T47D (cell line): ENCODE data around the gene MYL5.
"Not testable (repeated sequence)": the region's sequence is repeated elsewhere in the genome, so short reads cannot be mapped to it uniquely, and the experiment has no call there.

Source experiments
- DNase-seq, 2 experiments: peaks; one replicate each; pipeline versions ENCODE4 v3.0.0 to v3.0.0-alpha.2; 2011 to 2012; ENCODE audit warnings: low read depth in 1 of 2, low spot score in 1 of 2
- JUND ChIP-seq: IDR thresholded peaks from 2 replicates; pipeline ENCODE4 v1.6.1; 2012; ENCODE audit warnings: low read depth
- in situ Hi-C: cut with HindIII; loops from 2 replicates; pipeline ENCODE4 v1.10.0; 2016; ENCODE audit warnings: low sequenced_read_pairs, low pct_unique_long_range_greater_than_20kb

Gene MYL5

DNA sequence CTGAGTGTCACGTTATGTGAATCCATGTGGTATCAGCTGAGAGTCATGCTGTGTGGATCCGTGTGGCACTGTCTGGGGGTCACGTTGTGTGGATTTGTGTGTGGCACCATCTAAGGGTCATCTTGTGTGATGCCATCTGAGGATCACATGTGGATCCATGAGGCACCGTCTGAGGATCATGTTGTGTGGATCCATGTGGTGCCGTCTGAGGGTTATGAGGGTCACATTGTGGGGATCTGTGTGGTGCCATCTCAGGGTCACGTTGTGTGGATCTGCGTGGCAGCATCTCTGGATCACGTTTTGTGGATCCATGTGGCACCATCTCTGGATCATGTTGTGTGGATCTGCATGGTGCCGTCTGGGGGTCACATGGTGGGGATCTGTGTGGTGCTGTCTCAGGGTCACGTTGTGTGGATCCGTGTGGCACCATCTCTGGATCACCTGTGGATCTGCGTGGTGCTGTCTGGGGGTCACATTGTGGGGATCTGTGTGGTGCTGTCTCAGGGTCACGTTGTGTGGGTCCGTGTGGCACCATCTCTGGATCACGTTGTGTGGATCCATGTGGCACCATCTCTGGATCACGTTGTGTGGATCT, 42.0 kb upstream of the MYL5 start:
- DNase-seq = no peak
- no peak for TF ChIP-seq JUND
- in situ Hi-C loops = no loop called here

GRCh38 chr4:632926-633325, 41.4 kb upstream of the MYL5 start:
- no peak for TF ChIP-seq JUND
- DNase-seq = no peak
- in situ Hi-C loops = no loop called here

GRCh38 chr4:633406-633805, 40.9 kb upstream of the MYL5 start:
- in situ Hi-C loops = no loop called here
- no peak for TF ChIP-seq JUND
- DNase-seq = no peak

DNA sequence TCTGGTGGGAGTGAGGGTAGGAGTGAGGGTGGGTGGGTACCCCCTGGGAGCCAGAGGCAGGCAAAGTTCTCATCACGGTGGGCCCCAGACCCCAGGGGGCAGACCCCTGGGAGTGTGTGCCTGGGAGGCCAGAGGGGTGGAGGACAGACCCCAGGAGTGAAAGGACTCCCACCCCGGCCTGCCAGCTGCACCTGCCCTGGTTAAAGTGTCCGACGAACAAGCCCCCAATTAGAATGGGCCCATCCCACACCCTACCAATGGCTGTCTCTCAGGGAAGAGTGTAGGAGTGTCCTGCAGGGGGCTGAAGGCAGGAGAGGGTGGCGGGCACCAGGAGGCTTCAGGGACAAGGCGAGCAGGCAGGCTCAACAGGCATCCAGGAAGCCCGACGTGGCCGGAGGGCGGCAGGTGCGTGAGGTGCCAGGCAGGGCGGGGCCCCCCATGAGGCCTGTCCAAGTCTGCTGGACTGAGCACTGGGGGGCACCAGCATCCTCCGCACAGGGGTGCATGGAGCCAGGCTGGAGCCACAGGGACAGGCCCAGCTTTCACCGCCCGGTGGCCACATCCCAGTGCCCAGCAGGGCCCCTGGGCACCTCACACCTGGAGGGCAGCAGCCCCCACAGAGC, 40.3 kb upstream of the MYL5 start:
- in situ Hi-C loops = no loop called here
- DNase-seq = no peak
- no peak for TF ChIP-seq JUND

- peak in 1 of 2 experiments; percentile 35 for DNase-seq
- in situ Hi-C loops = no loop called here
- no peak for TF ChIP-seq JUND
These were observed 39.8 kb upstream of the MYL5 start for GRCh38 chr4:634599-634985.

GRCh38 chr4:635066-635835, 39.1 kb upstream of the MYL5 start:
- in situ Hi-C loops = not testable (repeated sequence)

GRCh38 chr4:635851-636627, 38.3 kb upstream of the MYL5 start:
- in situ Hi-C loops = no loop called here
- DNase-seq = no peak

More at GRCh38 chr4:635066-635835, 39.1 kb upstream of the MYL5 start:
- DNase-seq = not testable (repeated sequence)

DNA sequence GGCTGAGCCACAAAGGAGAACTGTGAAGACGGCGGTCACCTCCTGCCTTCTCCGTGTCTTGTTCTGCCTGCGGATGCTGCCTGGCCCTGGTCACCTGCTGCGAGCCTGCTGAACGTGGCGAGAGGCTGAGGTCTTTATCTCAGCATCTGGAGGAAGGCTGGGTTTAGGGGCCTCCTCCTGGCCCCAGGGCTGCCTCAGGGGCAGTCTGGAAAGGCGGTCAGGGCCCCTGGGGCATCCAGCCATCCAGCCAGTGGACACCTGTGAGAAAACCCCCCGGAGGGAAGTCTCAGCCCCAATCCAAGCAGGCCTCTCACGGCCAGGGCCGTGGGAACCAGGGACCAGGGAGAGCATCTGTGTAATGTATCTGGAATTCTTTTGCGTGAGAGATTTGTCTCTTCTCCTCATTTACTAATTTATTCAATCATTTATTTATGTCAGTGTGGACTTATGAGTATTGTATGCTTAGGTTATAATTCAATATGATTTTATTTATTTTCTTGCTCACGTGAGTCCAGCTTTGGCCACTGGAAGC, 37.6 kb upstream of the MYL5 start:
- no peak for TF ChIP-seq JUND
- DNase-seq = no peak
- in situ Hi-C loops = no loop called here

More at GRCh38 chr4:635851-636627, 38.3 kb upstream of the MYL5 start:
- TF ChIP-seq JUND = no peak

DNA sequence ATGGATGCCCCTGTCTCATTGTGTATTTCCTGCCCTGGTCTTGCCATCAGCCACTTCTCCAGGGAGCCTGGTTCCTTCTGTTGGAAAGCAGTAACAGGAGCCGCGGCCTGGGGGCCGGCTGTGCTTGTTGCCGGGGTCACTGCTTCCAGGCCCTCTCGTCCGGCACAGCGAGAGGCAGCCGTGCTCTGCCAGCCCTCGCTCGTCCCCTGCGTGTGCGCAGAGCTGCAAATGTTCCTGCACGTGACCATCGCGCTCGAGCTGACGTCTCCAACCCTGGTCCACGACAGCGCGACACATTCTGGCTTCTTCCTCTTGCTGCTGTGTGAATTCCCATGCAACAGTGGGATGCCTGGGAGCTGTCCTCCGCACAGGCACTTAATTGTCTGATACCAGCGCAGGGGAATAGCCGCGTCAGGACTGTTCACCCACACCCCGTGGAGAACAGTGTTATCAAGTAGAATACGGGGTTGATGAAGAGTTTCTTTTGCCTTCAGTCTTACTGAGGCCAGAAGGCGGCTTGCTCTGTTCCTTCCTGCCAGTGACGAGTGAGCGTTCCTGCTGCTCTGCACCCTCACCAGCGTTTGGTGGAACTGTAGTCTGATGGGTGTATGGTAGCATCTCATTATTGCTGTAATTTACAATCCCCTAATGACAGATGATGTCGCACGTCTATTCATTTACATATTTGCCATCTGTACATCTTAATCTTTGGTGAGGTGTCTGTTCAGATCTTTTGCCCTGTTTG, 36.6 kb upstream of the MYL5 start:
- no peak for DNase-seq
- TF ChIP-seq JUND = no peak

GRCh38 chr4:642366-642765, 32.0 kb upstream of the MYL5 start:
- DNase-seq, in situ Hi-C loops: not testable (repeated sequence)

More for the DNA sequence above, 36.6 kb upstream of the MYL5 start:
- in situ Hi-C loops = no loop called here

GRCh38 chr4:646460-646859, 27.9 kb upstream of the MYL5 start:
- in situ Hi-C loops = no loop called here
- no peak for DNase-seq
- no peak for TF ChIP-seq JUND

DNA sequence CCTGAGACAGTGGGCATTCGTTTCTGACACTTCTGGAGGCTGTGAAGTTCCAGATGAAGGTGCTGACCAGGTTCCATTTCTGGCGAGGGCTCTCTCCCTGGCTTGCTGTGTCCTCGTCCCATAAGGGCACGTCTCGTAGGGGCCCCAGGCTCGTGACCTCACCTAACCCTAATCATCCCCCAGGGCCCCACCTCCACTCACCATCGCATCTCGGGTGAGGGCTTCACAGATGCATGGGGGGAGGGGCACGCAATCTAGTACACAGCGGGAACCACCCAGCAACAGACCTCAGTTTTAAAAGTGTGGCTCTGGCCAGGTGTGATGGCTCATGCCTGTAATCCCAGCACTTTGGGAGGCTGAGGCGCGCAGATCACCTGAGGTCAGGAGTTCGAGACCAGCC, 26.9 kb upstream of the MYL5 start:
- in situ Hi-C loops = no loop called here
- no peak for DNase-seq
- no peak for TF ChIP-seq JUND
